SU-DHL-6 (cell line): ENCODE results near the gene KRT9.

Experiments used
- H2AFZ ChIP-seq: fragments of 200-600 bp; sonication (generic); 2 replicates; pipeline ENCODE4 v1.6.1; 2014; ENCODE audit warnings: low read depth, mild to moderate bottlenecking, moderate library complexity, mixed read lengths, antibody characterized with exemption, low read length; ENCODE audit not compliant: severe bottlenecking
- H3F3A ChIP-seq: fragments of 200-600 bp; shearing (Covaris generic); 2 replicates; pipeline ENCODE4 v1.6.0; 2016; ENCODE audit warnings: antibody characterized with exemption, mild to moderate bottlenecking; ENCODE audit not compliant: insufficient read depth
- H3K27ac ChIP-seq: fragments of 200-600 bp; sonication (generic); 2 replicates; pipeline ENCODE4 v1.5.1; 2016; ENCODE audit warnings: low read depth, mild to moderate bottlenecking, low read length, moderate library complexity, mixed read lengths
- H3K27me3 ChIP-seq: fragments of 200-600 bp; sonication (generic), shearing (Covaris generic); 2 replicates; pipeline ENCODE4 v1.6.0; 2014; ENCODE audit warnings: mild to moderate bottlenecking, low read length
- H3K36me3 ChIP-seq: fragments of 200-600 bp; sonication (generic); 2 replicates; pipeline ENCODE4 v1.6.1; 2014; ENCODE audit warnings: mild to moderate bottlenecking, low read length, mixed read lengths
- H3K4me2 ChIP-seq: fragments of 300-600, 200-600 bp; shearing (Covaris generic), sonication (generic); 2 replicates; pipeline ENCODE4 v1.6.0; 2014; ENCODE audit warnings: low read length, low read depth, mild to moderate bottlenecking; ENCODE audit not compliant: poor library complexity, severe bottlenecking
- H3K4me3 ChIP-seq: fragments of 200-600 bp; sonication (generic); 2 replicates; pipeline ENCODE4 v1.5.1; 2014; ENCODE audit warnings: antibody characterized with exemption, low read length, mild to moderate bottlenecking, mixed read lengths; ENCODE audit not compliant: insufficient read depth, poor library complexity, severe bottlenecking
- H3K79me2 ChIP-seq: fragments of 200-600 bp; sonication (generic); 2 replicates; pipeline ENCODE4 v1.6.1; 2014; ENCODE audit warnings: mild to moderate bottlenecking, low read length, moderate library complexity; ENCODE audit not compliant: insufficient read depth
- H3K9ac ChIP-seq: fragments of 200-600 bp; sonication (generic); 2 replicates; pipeline ENCODE4 v1.7.0; 2014; ENCODE audit warnings: mild to moderate bottlenecking, low read length
- H3K9me2 ChIP-seq: fragments of 200-600 bp; sonication (generic); replicated peaks from 2 replicates; pipeline ENCODE4 v1.6.1; 2014; ENCODE audit warnings: low read length; ENCODE audit not compliant: insufficient read depth
- H3K9me3 ChIP-seq: fragments of 200-600 bp; sonication (generic); 2 replicates; pipeline ENCODE4 v1.6.1; 2014; ENCODE audit warnings: low read length, mixed read lengths; ENCODE audit not compliant: insufficient read depth
- H4K20me1 ChIP-seq: fragments of 200-600 bp; sonication (generic); 2 replicates; pipeline ENCODE4 v1.6.1; 2014; ENCODE audit warnings: low read depth, mild to moderate bottlenecking, antibody characterized with exemption, low read length, moderate library complexity, mixed read lengths
- CTCF ChIP-seq: fragments of 200-600 bp; sonication (generic); IDR thresholded peaks from one replicate; pipeline ENCODE4 v1.5.1; 2017; ENCODE audit warnings: antibody characterized with exemption, mild to moderate bottlenecking, low read length, moderate library complexity; ENCODE audit not compliant: insufficient read depth, poor library complexity, severe bottlenecking
- EZH2phosphoT487 ChIP-seq: fragments of 200-600 bp; sonication (generic), shearing (Covaris generic); conservative IDR thresholded peaks from 2 replicates; pipeline ENCODE4 v1.6.1; 2018; ENCODE audit warnings: mild to moderate bottlenecking, antibody characterized with exemption, low read length, moderate library complexity, mixed read lengths

KRT9 gene

GRCh38 chr17:41600318-41600717, 28.5 kb upstream of the KRT9 start:
- no peak for TF ChIP-seq EZH2phosphoT487
- no peak for TF ChIP-seq CTCF
- H3K9ac ChIP-seq: no peak overlapping the region
- no peaks in the 10 kb centered on the region for H3K9me3 ChIP-seq
- H4K20me1 ChIP-seq: no peaks in the 10 kb centered on the region
- no peaks in the 10 kb centered on the region for H3K36me3 ChIP-seq
- no peaks in the 10 kb centered on the region for H3K27me3 ChIP-seq
- H2AFZ ChIP-seq: no peak overlapping the region
- no peak overlapping the region for H3K4me2 ChIP-seq
- no peak overlapping the region for H3K27ac ChIP-seq
- no peak overlapping the region for H3K4me3 ChIP-seq
- H3K79me2 ChIP-seq: no peaks in the 10 kb centered on the region
- no peaks in the 10 kb centered on the region for H3F3A ChIP-seq
- H3K9me2 ChIP-seq: no peaks in the 10 kb centered on the region

GRCh38 chr17:41599680-41600079, 27.8 kb upstream of the KRT9 start:
- no peaks in the 10 kb centered on the region for H3K9me2 ChIP-seq
- no peak overlapping the region for H3K27ac ChIP-seq
- H3F3A ChIP-seq: no peaks in the 10 kb centered on the region
- H3K4me2 ChIP-seq: no peak overlapping the region
- no peak overlapping the region for H3K4me3 ChIP-seq
- no peak overlapping the region for H3K9ac ChIP-seq
- no peak overlapping the region for H2AFZ ChIP-seq
- no peaks in the 10 kb centered on the region for H3K79me2 ChIP-seq
- H4K20me1 ChIP-seq: no peaks in the 10 kb centered on the region
- H3K36me3 ChIP-seq: no peaks in the 10 kb centered on the region
- H3K9me3 ChIP-seq: no peaks in the 10 kb centered on the region
- TF ChIP-seq EZH2phosphoT487 (no peak), CTCF (no peak)
- no peaks in the 10 kb centered on the region for H3K27me3 ChIP-seq

GRCh38 chr17:41595585-41595984, 23.7 kb upstream of the KRT9 start:
- no peaks in the 10 kb centered on the region for H3K36me3 ChIP-seq
- H3K9ac ChIP-seq: no peak overlapping the region
- no peak for TF ChIP-seq EZH2phosphoT487
- no peak for TF ChIP-seq CTCF
- no peak overlapping the region for H3K4me2 ChIP-seq
- H3K27me3 ChIP-seq: no peaks in the 10 kb centered on the region
- H3F3A ChIP-seq: no peaks in the 10 kb centered on the region
- no peaks in the 10 kb centered on the region for H3K9me2 ChIP-seq
- no peak overlapping the region for H2AFZ ChIP-seq
- no peaks in the 10 kb centered on the region for H3K9me3 ChIP-seq
- no peaks in the 10 kb centered on the region for H3K79me2 ChIP-seq
- H4K20me1 ChIP-seq: no peaks in the 10 kb centered on the region
- H3K4me3 ChIP-seq: no peak overlapping the region
- no peak overlapping the region for H3K27ac ChIP-seq
